GM11168 (cell line): ENCODE data around the gene TFB2M.

Experiments
- in situ Hi-C: fragments of 300-500 bp; cut with MboI; formaldehyde crosslinking; loops from one replicate; pipeline ENCODE4 v1.12.0; 2022; ENCODE audit warnings: low sequenced_read_pairs; ENCODE audit not compliant: unreplicated experiment

The TFB2M gene

DNA sequence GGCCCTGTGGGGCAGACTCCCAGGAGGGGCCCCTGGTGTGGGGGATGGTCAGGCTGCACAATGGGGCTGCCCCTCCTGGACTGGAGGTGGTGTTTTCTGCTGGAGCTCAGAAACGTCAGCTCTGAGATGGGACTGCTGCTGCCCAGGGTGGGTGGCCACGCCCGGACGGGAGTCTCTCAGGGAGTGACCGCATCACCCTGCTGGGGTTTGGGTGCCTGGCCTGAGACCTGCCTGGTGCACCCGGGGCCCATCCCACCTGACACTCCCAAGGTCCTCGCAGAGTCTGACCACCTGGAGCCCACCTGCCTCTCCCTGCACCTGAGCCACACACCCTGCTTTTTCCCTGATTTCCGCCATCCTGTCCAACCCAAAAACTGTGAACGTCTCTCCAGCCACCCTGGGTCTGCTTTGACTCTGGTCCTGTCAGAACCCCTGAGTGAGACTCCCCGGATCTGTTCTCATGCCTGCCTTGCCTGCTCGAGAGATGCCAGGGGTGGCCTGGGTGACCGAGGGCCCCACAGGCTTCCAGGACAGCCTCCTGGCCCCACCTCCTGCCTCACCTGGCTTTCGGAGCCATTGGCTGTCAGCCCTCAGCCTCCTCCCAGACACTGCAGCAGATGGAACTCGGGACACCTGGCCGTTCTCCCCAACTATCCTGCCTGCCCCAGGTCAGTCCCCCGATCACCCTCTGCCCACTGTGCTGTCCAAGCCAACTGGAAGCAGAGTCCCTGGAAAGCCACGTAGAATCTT, 47.4 kb downstream of the TFB2M start:
- in situ Hi-C loops = no loop called here

DNA sequence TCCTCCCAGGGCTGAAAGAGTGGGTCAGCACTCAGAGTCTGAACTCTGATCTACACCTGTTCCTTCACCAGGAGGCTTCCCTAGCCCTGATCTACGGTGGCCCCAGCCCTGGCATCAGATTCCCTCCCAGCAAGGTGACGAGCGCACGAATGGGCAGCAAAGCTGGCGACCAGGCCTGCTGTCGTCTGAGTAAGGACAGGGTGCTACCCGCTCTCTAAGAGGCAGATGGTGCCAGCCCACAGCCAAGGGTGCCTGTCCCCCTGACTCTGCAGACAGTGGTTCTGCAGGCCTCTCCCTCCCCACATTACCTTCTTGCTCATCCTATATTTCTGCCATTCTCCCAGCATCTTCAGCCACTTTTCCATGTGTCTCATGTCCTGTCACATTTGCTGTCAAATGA, 48.7 kb downstream of the TFB2M start:
- in situ Hi-C loops = no loop called here

DNA sequence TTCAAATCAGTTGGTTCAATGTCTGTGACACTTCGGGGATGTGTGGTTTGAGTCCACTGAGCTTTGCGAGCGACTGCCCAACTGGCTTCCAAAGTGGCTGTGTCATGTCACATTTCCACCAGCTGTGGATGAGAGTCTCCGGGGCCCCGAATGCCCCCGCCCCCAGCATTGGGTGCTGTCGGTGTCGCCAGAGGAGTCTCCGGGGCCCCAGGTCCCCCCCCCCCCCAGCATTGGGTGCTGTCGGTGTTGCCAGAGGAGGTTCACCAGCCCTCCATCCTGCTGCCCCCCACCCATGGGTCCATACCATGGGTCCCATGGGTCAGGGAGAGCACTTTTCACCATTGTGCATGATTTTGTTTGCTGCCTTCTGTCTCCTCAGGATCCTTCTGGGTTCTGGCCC, 49.9 kb downstream of the TFB2M start:
- in situ Hi-C loops = no loop called here

DNA sequence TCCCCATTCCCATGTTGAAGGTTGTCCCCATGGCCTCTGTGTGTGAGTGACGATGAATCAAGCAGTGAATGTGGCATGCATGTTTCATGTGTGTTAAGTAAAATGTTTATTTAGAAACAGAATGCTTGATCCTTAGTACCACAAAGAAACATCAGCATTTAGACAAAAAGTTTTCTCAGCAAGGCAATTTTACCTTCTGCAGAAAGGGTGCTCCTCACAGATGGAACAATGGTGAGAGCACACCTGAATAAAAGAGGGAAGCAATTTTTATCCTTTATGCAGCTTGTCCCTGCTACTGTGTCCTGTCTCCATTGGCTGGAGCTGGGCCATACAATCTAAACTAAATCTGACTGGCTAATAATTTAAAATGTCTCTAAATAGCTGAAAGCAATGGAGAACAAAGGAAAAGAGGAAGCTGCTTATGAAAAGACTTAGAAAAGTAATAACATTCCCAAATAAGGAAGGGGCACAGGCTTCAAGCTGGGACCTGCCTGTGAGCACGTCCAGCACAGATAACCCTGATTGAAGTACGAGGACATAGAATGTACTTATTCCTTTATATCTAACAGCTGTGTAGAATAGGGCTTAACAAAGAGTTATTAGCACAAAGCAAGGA, 50.6 kb downstream of the TFB2M start:
- in situ Hi-C loops = no loop called here

DNA sequence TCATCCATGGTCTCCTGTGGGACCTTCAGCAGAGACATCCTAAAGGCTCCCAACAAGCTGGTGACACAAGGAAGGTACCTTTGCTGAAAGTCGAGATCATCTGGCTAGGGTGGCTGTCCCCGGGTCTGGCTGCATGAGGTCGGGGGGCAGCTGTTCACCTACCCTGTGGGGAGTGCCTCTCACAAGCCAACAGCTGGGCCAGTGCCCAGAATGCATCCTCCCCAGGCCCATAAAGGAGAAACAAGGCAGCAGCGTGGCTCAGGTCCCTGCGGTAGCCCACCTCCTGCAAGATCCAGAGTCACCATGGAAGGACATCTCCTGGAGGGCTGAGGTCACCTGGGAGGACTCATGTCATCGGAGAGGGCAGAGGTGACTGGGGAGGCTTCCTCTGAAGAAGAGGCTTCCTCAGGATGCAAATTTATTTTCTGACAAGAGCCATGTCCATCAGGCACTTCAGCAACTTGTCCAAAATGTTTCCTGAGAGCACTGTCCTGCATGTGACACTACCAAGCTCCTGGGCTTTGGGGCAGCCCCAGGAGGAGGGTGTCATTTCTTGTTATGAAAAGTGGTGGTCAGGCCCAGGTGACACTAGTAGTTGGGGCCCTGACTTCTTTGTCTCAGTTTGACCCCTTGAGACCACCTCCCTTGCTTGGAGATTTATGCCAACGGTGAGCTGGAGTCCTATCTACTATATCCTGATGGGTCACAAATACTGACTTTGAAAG, 52.3 kb downstream of the TFB2M start:
- in situ Hi-C loops = no loop called here

DNA sequence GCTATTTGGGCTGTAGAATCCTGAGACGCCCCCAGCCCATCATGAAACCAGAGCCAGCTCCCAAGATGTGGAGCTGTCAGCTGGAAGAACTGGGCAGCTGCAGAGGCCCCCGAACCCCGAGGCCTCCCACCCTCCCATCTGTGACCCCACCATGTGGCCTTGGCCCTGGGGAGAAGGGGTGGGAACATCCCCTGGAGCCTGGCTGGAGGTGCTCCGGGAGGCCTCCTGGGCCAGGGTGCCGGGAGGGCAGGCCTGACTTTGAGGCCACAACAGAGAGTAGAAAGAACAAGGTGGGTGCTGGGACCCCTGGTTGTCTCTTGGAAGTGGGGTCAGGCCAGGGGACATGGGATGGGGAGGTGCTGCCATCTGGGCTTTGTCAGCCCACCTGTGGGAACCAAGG, 53.0 kb downstream of the TFB2M start:
- in situ Hi-C loops = no loop called here

DNA sequence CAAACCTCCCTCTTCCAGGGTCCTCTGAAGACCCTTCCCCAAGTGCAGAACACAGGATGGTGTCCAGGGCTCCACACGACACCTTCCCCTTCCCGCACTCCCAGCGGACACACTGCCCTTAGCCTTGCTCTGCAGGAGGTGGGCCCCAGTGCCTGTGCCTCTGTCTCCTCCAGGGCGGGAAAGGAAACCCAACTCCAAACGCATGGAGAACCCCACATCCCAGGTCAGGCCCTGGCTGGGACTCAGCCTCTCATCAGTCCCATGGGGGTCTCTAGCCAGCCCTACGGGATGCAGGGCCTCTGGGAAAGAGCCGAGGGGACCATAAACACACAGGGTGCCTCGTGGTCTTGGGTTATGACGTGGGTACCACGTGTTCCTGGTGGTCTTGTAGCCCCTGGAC, 53.4 kb downstream of the TFB2M start:
- in situ Hi-C loops = no loop called here

DNA sequence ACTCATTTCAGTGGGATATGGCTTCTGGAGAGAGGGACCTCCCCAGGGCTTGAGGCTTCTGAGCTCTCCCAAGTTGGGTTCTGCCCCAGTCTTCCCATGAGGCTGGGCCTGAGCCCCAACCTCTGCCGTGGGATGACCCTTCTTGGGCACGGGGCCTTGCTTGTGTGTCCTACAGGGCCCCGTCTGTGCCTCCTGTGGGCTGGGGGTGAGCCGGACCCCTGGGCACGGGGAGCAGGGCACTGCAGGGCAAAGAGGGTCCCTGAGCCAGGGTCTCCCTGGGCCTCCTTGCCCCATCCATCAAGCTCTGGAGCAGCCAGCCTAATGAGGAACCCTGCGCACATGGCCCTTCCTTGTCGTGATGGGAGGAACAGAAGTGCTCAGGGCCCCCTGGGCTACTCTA, 53.8 kb downstream of the TFB2M start:
- in situ Hi-C loops = no loop called here

DNA sequence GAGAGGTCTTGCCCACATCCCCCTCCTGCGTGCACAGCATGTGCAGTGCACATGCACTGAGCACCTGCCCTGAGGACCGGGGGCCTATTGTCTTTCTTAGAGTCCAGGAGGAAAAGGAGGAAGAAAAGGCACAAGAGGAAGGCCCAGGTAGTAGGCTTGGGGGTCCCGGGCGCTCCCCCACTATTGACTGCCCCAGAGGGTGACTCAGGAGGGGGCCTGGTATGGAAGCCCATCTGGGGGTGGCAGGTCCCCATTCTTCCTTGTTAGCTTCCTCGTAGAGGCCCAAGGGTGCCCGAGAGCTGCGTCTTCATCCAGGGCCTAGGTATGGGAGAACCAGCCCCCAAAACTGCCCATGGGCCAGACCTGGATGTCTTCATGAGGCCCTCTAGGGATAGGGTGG, 54.9 kb downstream of the TFB2M start:
- in situ Hi-C loops = no loop called here

DNA sequence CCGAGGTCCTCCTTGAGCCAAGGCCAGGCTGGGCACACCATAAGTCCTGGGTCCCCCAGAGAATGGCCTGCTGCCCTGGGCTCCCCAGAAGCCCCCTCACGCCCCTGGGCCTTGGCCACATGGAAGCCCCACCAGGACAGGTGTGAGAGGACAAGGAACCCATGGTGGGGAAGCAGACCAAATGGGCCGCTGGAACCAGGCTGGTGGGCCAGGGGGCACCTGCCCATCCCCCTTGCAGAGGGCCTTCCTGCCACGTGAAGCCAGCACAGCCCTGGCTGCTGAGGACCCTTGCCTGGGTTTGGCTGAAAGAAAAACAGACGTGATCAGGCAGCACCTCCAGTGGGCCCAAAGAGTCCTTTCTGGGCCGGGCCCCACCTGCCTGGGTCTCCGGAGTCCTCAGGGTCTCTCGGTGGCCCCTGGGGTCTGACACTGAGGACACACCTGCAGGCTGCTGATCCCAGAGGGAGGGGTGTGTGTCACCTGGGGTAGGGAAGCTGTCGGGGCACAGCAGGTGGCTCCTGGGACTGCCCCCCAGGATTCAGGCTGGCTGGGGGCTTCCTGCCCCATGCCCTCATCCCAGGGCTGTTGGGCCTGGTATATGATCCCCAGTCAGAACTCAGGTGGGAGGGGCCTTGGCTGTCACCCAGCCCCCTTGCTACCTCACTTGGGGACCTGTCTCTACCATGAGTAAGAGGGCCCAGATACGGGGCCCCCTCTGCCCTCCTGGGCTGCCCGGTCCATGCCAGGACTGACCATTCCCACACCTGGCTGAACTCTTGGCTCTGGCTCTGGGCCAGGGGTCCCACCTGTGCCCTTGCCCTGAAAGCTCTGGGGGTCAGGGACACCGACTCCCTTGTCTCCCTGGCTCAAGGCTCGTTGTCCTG, 55.7 kb downstream of the TFB2M start:
- in situ Hi-C loops = no loop called here

DNA sequence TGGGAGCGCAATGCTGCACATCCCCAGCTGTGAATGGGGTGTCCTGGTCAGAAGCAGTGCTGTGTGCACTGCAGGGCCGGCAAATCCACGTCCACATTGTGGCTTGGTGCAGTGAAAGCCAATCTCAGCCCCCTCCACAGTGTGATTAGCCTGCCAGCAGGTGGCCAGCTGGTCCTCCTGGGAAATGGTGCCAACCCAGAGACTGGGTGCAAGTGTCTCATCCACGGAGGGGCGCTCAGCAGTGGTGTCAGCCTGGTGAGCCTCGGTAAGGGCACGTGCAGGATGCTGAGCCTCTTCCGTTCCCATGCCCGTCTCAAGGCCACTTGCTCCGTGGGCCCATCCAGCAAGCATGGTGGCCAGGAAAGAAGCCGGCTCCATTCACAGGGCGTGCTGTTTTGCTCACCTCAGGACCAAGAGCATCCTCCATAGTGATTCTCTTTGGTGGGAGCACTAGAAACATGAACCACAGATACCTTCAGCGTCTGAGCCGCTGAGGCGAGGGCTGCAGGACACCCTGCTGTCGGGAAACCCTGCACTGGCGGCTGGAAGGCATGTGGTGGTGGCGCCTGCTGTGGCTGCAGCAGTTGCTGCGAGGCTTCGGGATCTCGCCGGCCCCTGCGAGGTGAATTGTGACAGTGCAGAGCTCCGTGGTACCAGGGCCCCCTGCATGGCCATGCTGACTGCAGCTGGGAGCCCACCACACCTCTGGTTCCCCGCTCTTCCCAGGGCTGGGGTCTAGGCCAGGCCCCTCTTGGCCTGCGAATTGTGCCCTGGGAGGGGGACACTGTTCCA, 57.0 kb downstream of the TFB2M start:
- in situ Hi-C loops = no loop called here

DNA sequence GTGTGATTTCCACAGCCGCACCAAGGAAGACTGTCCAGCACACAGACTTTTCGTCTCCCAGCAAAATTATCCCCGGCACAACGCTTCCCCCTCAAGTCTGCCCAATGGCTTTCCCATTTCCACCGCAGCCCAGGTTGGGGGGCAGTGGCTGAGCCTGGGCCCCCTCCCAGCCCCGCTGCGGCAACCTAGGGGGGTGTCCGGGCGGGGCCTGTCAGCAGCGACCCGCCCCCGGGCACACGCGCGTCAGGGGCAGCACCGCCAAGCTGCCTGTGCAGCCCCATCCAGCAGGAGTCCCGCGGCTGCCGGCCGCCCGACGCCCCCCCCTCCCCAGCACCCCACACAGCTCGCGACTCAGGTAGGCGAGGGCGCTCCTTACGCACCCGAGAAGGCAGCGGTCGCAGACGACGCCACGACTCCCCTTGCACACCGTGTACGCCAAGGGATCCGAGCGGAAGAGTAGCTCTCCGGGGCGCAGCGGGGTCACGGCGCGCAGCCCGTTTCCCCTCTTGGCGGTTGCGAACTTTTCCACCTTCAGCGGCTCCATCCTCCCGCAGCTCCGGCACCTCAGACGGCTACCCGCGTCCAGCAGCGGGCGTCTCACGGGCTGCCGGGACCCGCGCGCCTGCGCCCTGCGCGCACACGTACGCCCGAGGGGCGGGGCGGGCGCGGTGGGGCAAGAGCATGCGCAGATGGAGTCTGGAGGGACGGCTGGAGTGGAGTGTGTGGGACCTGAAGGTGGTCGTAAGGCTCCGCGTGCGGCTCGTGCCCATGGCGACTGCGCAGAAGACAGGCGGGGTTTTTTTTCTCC, 59.2 kb downstream of the TFB2M start, which contains the start of gene SMYD3:
SMYD3 (minus strand) TSS at position 606 of the 808 bp plus-strand sequence.
- in situ Hi-C loops = no loop called here

DNA sequence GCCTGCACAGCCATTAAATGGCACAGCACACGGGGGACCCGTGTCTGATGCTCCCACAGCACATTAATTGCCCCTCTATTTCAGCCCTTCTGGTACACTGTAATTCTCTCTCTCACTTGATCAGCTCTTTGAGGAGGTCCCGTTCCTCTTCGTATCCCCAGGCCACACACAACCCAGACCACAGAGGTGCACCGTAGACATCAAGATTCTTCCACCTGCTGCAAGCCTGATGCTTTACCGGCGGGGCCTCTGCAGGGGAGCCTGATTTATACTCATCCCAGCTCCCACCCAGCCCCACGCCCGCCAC, 59.7 kb downstream of the TFB2M start:
- in situ Hi-C loops = no loop called here

DNA sequence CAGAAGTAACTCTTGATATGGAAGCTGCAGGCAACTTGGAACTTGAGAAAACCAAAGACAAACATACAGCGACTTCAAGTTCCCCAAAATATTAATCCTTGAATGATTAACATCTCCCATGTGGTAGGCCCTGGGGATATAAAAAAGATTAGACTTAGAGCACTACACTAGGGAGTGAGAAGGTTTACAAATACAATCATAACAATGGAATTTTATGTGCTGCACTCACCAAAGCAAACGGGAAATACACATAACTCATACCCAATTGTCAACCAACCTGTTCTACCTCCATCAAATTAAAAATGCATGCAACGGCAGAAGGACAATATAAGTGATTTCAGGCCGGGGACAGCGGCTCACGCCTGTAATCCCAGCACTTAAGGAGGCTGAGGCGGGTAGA, 62.7 kb downstream of the TFB2M start:
- in situ Hi-C loops = no loop called here

DNA sequence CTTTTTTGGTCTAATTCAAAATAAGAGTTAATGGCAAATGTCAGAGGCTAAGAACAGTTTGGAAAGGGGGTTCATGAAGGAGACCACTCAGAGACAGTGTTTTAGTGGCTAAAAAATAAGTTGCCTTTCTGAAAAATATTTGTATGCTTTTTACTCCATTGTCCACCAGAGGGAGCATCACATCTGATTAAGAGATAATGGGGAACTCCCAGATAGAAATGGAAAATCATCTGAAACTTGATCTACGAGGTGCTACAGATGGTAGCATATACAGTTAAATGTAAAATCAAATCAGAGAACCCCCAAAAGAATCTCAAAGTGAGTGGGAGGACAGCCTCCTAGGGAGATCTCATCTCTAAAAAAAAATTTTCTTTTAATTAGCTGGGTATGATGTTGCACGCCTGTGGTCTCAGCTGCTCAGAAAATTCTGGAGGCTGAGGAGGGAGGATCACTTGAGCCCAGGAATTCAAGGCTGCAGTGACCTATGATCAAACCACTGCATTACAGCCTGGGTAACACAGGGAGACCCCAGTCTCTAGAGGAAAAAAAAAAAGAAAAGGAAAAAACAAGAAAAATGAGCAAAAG, 68.6 kb downstream of the TFB2M start:
- in situ Hi-C loops = loop anchor here (10.0 kb wide), 1 partner anchor 197 kb away; no protein-coding TSS in a partner anchor

DNA sequence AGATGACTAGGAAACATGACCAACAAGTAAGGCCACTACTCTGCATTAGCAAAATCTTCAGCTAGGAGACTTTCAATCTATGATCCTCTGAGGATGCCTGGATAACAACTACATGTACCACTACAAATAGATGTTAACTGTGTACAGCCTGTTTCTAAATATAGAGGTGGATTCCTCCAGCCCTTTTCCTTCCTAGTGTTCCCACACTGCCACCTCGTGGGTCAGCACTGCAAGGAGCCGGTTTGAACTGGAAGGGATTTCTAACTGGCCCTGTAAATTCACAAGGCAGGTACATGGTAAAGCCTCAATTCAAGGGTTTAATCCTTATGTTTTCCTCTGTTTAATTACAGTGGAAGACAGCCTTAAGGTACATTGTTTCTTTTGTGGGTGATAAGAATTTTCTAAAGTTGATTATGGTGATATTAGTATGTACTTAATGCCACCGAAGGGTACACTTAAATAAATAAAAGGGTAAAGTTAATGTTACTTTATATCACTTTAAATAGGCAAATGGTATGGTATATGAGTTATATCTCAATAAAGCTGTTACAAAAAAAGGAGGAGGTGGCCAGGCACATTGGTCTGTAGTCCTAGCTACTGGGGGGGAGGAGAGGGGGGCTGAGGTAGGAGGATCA, 73.3 kb downstream of the TFB2M start:
- in situ Hi-C loops = loop anchor here (10.0 kb wide), 1 partner anchor 202 kb away; no protein-coding TSS in a partner anchor

DNA sequence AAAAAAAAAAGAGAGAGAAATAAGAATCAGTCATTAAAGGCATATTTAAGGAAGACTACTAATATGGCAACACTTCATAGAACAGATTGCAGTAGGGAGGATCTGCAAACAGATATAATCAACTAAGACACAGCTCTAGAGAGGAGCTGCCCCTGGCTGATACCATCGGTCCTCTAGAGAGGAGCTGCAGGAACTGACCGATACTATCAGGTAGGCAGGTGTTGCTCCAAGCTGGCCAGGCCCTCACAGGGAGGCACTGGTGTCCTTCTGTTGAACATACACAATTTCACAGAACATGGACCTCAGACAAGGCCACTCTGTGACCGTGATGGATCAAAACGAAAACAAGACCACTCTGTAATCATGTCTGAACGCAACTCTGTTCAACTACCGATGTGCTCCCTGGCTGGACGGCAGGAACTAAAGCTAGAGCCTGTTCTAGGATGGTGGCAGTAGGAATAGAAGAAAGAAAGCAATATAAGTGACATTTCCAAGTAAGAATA, 74.5 kb downstream of the TFB2M start:
- in situ Hi-C loops = loop anchor here (10.0 kb wide), 1 partner anchor 203 kb away; no protein-coding TSS in a partner anchor
